Endothelial cell of umbilical vein (primary cell): ENCODE data around the gene INSM2. TPM values are rescaled to one million over a fixed set of nuclear protein-coding genes. Genes with fewer than 3 reads are reported as not detected.

Experiments
- BruUV-seq: library from RNA; stranded (reverse); fragments of 400-500 nt; replicated peaks from 2 replicates; lab custom pipeline; 2021; lab: Mats Ljungman, UMichigan
- CTCF ChIA-PET: fragments of 300-600, 350-600 bp; sonication (Branson Sonifier 250); formaldehyde crosslinking; loops from one replicate; lab custom pipeline; 2021; ENCODE audit warnings: antibody characterized with exemption, inconsistent platforms; lab: Charles Lee
- POLR2A ChIA-PET: fragments of 300-600, 350-600 bp; sonication (Branson Sonifier 250); formaldehyde crosslinking; loops from one replicate; lab custom pipeline; 2021; ENCODE audit warnings: antibody characterized with exemption, inconsistent platforms; lab: Charles Lee
- DNase-seq: peaks from one replicate; pipeline ENCODE4 v3.0.0-alpha.2; 2011; ENCODE audit warnings: low read depth, low spot score
- FAIRE-seq: peaks from 2 replicates; lab custom pipeline; 2011; peaks lifted over from hg19 to GRCh38; lab: Jason Lieb, UNC
- H2AFZ ChIP-seq: 2 replicates; pipeline ENCODE4 v1.6.0; 2012; ENCODE audit warnings: low read depth, low read length, control low read depth, inconsistent platforms
- H3K27ac ChIP-seq: 2 replicates; pipeline ENCODE4 v1.5.1; 2011; ENCODE audit warnings: low read depth, mild to moderate bottlenecking, control low read depth, low read length, moderate library complexity; ENCODE audit not compliant: insufficient read depth
- H3K27me3 ChIP-seq, 2 experiments: 2 replicates each; pipeline versions ENCODE4 v1.6.0 to v1.6.1; 2011; ENCODE audit warnings: low read length in 2 of 2, mixed read lengths in 1 of 2; ENCODE audit not compliant: control insufficient read depth in 2 of 2, insufficient read depth in 2 of 2
- H3K36me3 ChIP-seq, 2 experiments: 2 replicates in 1 of 2; 3 replicates in 1 of 2; pipeline ENCODE4 v1.5.1; 2011; ENCODE audit warnings: low read length in 2 of 2, mild to moderate bottlenecking in 1 of 2, moderate library complexity in 1 of 2; ENCODE audit not compliant: control insufficient read depth in 2 of 2, insufficient read depth in 2 of 2; ENCODE audit errors: extremely low read depth in 1 of 2
- H3K4me1 ChIP-seq: 3 replicates; pipeline ENCODE4 v1.5.1; 2011; ENCODE audit warnings: mild to moderate bottlenecking, low read length; ENCODE audit not compliant: control insufficient read depth, insufficient read depth; ENCODE audit errors: extremely low read depth
- H3K4me2 ChIP-seq: 2 replicates; pipeline ENCODE4 v1.6.1; 2011; ENCODE audit warnings: low read length, control low read depth, mixed read lengths; ENCODE audit not compliant: insufficient read depth
- H3K4me3 ChIP-seq, 3 experiments: fragments of 200-600 bp in 1 of 3; sonication (generic), shearing (Covaris generic) in 1 of 3; replicated peaks in 1 of 3; 2 replicates each; pipeline ENCODE4 v1.5.1; 2011 to 2016; ENCODE audit warnings: control low read depth in 3 of 3, low read length in 3 of 3, mild to moderate bottlenecking in 2 of 3, inconsistent platforms in 1 of 3, low read depth in 1 of 3, moderate library complexity in 1 of 3; ENCODE audit not compliant: insufficient read depth in 1 of 3
- H3K79me2 ChIP-seq: 2 replicates; pipeline ENCODE4 v1.6.0; 2012; ENCODE audit warnings: low read length, inconsistent platforms; ENCODE audit not compliant: control insufficient read depth, insufficient read depth
- H3K9ac ChIP-seq: replicated peaks from 2 replicates; pipeline ENCODE3; 2011; ENCODE audit warnings: low read length, control low read depth; ENCODE audit not compliant: insufficient read depth; ENCODE audit errors: extremely low read depth
- H3K9me1 ChIP-seq: replicated peaks from 3 replicates; pipeline ENCODE4 v1.6.0; 2011; ENCODE audit warnings: mild to moderate bottlenecking, low read length; ENCODE audit not compliant: control insufficient read depth, insufficient read depth; ENCODE audit errors: extremely low read depth
- H3K9me3 ChIP-seq: replicated peaks from 2 replicates; pipeline ENCODE4 v1.5.1; 2012; ENCODE audit warnings: low read length, inconsistent platforms; ENCODE audit not compliant: control insufficient read depth, insufficient read depth
- H4K20me1 ChIP-seq: replicated peaks from 2 replicates; pipeline ENCODE3; 2011; ENCODE audit warnings: mild to moderate bottlenecking, low read length; ENCODE audit not compliant: control insufficient read depth, insufficient read depth; ENCODE audit errors: extremely low read depth
- EZH2 ChIP-seq: IDR thresholded peaks from 2 replicates; pipeline ENCODE4 v1.6.1; 2012; ENCODE audit warnings: borderline replicate concordance, low read depth, mild to moderate bottlenecking, moderate library complexity, low read length, inconsistent platforms; ENCODE audit not compliant: severe bottlenecking
- dilution Hi-C: fragments of 300-500 bp; cut with MboI; formaldehyde crosslinking; loops from one replicate; pipeline ENCODE4 v1.15.0; 2019; ENCODE audit warnings: low sequenced_read_pairs; ENCODE audit not compliant: extremely low pct_ligation_motif_present
- intact Hi-C: fragments of 100-400 bp; cut with micrococcal nuclease; formaldehyde crosslinking; loops from one replicate; pipeline ENCODE4 v1.10.0; 2022
- polyA plus RNA-seq, 4 experiments: library from polyadenylated mRNA; depleted of rRNA in 3 of 4; stranded (reverse) in 3 of 4; unstranded in 1 of 4; fragments of >200 nt; gene quantifications; 2 replicates each; pipeline versions ENCODE4 v1.2.1 to v1.2.3, GENCODE V29; 2011 to 2012; ENCODE audit warnings: missing spikeins in 1 of 4
- total RNA-seq: library from RNA; stranded (reverse); gene quantifications from 2 replicates; pipeline ENCODE4 v1.2.3, GENCODE V29; 2021
- TF ChIP-seq, protein P1 (sequence below), 2 donors: IDR thresholded peaks; 1 replicate in 1 of 2; 2 replicates in 1 of 2; pipeline ENCODE4 v1.5.1; 2011; ENCODE audit warnings: low read length in 2 of 2, mild to moderate bottlenecking in 2 of 2, moderate library complexity in 2 of 2, control low read depth in 1 of 2, inconsistent platforms in 1 of 2, low read depth in 1 of 2; ENCODE audit not compliant: insufficient read depth in 1 of 2; ENCODE audit errors: extremely low read depth in 1 of 2

Gene INSM2
- total and polyA plus RNA-seq, 2 donors (not counting 3 experiments of a cell fraction or from before 2014, with no cell fraction given) = not detected

GRCh38 chr14:35534208-35534872 is 376 bp downstream of the INSM2 start:
- Histone ChIP-seq H3K27me3 (peaks cover 38 to 58% of the 10 kb centered on the region in 2 experiments), H4K20me1 (no peaks in the 10 kb centered on the region), H3K27ac (no peak overlapping the region), H3K4me3 (peak overlapping the region; percentile 48 to 80 (median 63)), H3K4me1 (peaks cover 17% of the 10 kb centered on the region), H2AFZ (peak overlapping the region; percentile 90), H3K9me1 (no peaks in the 10 kb centered on the region), H3K9ac (no peak overlapping the region), H3K36me3 (no peaks in the 10 kb centered on the region), H3K4me2 (peak overlapping the region; percentile 71), H3K79me2 (no peaks in the 10 kb centered on the region), H3K9me3 (no peaks in the 10 kb centered on the region)
- BruUV-seq = no TSS peak
- DNase-seq = no peak
- TF ChIP-seq, protein P1, sequence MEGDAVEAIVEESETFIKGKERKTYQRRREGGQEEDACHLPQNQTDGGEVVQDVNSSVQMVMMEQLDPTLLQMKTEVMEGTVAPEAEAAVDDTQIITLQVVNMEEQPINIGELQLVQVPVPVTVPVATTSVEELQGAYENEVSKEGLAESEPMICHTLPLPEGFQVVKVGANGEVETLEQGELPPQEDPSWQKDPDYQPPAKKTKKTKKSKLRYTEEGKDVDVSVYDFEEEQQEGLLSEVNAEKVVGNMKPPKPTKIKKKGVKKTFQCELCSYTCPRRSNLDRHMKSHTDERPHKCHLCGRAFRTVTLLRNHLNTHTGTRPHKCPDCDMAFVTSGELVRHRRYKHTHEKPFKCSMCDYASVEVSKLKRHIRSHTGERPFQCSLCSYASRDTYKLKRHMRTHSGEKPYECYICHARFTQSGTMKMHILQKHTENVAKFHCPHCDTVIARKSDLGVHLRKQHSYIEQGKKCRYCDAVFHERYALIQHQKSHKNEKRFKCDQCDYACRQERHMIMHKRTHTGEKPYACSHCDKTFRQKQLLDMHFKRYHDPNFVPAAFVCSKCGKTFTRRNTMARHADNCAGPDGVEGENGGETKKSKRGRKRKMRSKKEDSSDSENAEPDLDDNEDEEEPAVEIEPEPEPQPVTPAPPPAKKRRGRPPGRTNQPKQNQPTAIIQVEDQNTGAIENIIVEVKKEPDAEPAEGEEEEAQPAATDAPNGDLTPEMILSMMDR (IDR thresholded peaks at IDR 0.05; ENCODE audit: extremely low read depth in 1 of 2, insufficient read depth in 1 of 2, low read depth in 1 of 2, low read length in 2 of 2) = peak in 1 of 2 donors; percentile 2
- TF ChIP-seq EZH2 = no peak
- dilution Hi-C loops = no loop called here
- ChIA-PET CTCF (interaction anchor here (1.2 to 5.1 kb wide), 6 partner anchors 12 to 284 kb away, joined by 3 to 28 read pairs (median 6); no protein-coding TSS in a partner anchor), POLR2A (no interaction called here)
- intact Hi-C loops = loop anchor here (1.0 to 5.0 kb wide), 3 partner anchors 153 to 293 kb away; partner anchors contain the start of genes BRMS1L and RALGAPA1
- no peak for FAIRE-seq
